Measurements from ENCODE around the gene SIM1.
"Not testable (repeated sequence)": the region's sequence is repeated elsewhere in the genome, so short reads cannot be mapped to it uniquely, and the experiment has no call there.

The SIM1 gene

DNA sequence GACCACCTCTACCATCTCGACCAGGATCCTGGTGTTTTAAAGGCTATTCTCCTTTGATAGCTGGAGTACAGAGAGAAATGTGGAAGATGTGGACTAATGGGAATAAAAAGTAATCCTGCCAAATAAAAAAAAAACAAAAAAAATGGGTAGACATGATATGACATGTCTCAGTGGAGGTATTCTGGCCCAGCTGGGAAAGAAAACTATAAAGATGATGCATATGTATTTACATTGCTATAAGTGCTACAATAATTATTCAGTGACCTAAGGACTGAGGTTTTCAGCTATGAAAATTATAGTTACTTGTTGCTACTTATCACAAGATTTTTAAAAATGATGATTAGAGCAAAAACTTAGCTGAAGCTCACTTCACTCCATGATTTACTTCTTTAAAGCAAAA, 101.1 kb downstream of the SIM1 start:
- FAIRE-seq (no peak), DNase-seq (ENCODE audit: insufficient read length) (no peak)
- TF ChIP-seq TAF1 (IDR thresholded peaks at IDR 0.05; ENCODE audit: borderline replicate concordance, low read depth, low read length) (no peak), POLR2AphosphoS5 (IDR thresholded peaks at IDR 0.05; ENCODE audit: low read depth, low read length) (no peak), POLR2A (IDR thresholded peaks at IDR 0.05; ENCODE audit: low read depth, low read length) (no peak)

GRCh38 chr6:100354736-100355641, 109.7 kb downstream of the SIM1 start:
- DNase-seq (ENCODE audit: insufficient read length); FAIRE-seq: not testable (repeated sequence)

DNA sequence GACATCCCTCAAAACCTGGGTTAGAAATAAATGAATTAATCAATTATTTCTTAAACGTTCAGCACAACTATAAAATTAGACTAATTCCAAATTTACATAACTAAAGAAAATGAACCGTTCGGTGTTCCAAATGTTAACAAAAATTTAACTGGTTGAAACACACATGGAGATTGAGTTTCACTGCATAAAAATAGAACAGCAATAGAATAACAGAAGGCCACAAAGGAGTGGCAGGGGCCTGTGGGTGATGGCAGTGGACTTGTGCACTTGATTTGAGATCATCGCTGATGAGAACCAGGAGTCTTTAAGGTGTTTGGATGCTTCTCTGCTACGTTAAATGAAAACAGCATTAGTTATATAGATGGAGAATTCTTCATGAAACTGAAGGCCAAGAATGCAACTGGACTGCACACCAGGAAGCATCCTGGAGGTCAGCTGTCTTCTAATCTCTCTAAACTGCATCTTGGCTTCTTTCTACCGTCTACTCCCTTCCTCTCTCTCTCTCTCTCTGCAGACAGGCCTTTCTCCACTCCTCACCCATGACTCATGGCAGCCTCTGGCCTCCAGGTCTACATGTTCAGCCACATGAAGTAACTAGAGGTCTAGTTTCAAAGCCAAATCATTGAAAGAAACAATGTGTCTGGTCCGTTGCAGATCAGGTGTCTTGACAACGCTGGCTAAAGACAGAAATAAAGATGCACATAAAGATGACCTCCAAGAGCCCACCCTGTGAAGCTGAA, 111.3 kb downstream of the SIM1 start:
- no peak for TF ChIP-seq POLR2AphosphoS5 (IDR thresholded peaks at IDR 0.05; ENCODE audit: low read depth, low read length)
- TF ChIP-seq TAF1 (IDR thresholded peaks at IDR 0.05; ENCODE audit: borderline replicate concordance, low read depth, low read length), result no peak
- TF ChIP-seq POLR2A (IDR thresholded peaks at IDR 0.05; ENCODE audit: low read depth, low read length), result no peak
- no peak for FAIRE-seq
- DNase-seq (ENCODE audit: insufficient read length), result no peak

- TF ChIP-seq POLR2A (IDR thresholded peaks at IDR 0.05; ENCODE audit: low read depth, low read length), result no peak
- TF ChIP-seq TAF1 (IDR thresholded peaks at IDR 0.05; ENCODE audit: borderline replicate concordance, low read depth, low read length), result no peak
- TF ChIP-seq POLR2AphosphoS5 (IDR thresholded peaks at IDR 0.05; ENCODE audit: low read depth, low read length), result no peak
- DNase-seq (ENCODE audit: insufficient read length) (no peak), FAIRE-seq (no peak)
These were observed 114.6 kb downstream of the SIM1 start for GRCh38 chr6:100350139-100350538.

- TF ChIP-seq POLR2A (IDR thresholded peaks at IDR 0.05; ENCODE audit: low read depth, low read length), result no peak
- TF ChIP-seq TAF1 (IDR thresholded peaks at IDR 0.05; ENCODE audit: borderline replicate concordance, low read depth, low read length), result no peak
- no peak for TF ChIP-seq POLR2AphosphoS5 (IDR thresholded peaks at IDR 0.05; ENCODE audit: low read depth, low read length)
- DNase-seq (ENCODE audit: insufficient read length) (no peak), FAIRE-seq (no peak)
These were observed 115.4 kb downstream of the SIM1 start for GRCh38 chr6:100349366-100349765.

- no peak for FAIRE-seq
- no peak for TF ChIP-seq POLR2A (IDR thresholded peaks at IDR 0.05; ENCODE audit: low read depth, low read length)
- TF ChIP-seq TAF1 (IDR thresholded peaks at IDR 0.05; ENCODE audit: borderline replicate concordance, low read depth, low read length), result no peak
- no peak for TF ChIP-seq POLR2AphosphoS5 (IDR thresholded peaks at IDR 0.05; ENCODE audit: low read depth, low read length)
- DNase-seq (ENCODE audit: insufficient read length), result no peak
These were observed 116.7 kb downstream of the SIM1 start for GRCh38 chr6:100347901-100348550.

GRCh38 chr6:100346828-100347227, 117.9 kb downstream of the SIM1 start:
- DNase-seq (ENCODE audit: insufficient read length), result no peak
- no peak for FAIRE-seq

GRCh38 chr6:100346203-100346602, 118.5 kb downstream of the SIM1 start:
- TF ChIP-seq TAF1 (IDR thresholded peaks at IDR 0.05; ENCODE audit: borderline replicate concordance, low read depth, low read length) (no peak), POLR2AphosphoS5 (IDR thresholded peaks at IDR 0.05; ENCODE audit: low read depth, low read length) (no peak), POLR2A (IDR thresholded peaks at IDR 0.05; ENCODE audit: low read depth, low read length) (no peak)
- FAIRE-seq (no peak), DNase-seq (ENCODE audit: insufficient read length) (no peak)

More at GRCh38 chr6:100346828-100347227, 117.9 kb downstream of the SIM1 start:
- TF ChIP-seq POLR2AphosphoS5 (IDR thresholded peaks at IDR 0.05; ENCODE audit: low read depth, low read length) (no peak), POLR2A (IDR thresholded peaks at IDR 0.05; ENCODE audit: low read depth, low read length) (no peak), TAF1 (IDR thresholded peaks at IDR 0.05; ENCODE audit: borderline replicate concordance, low read depth, low read length) (no peak)

- no peak for FAIRE-seq
- no peak for TF ChIP-seq POLR2A (IDR thresholded peaks at IDR 0.05; ENCODE audit: low read depth, low read length)
- no peak for TF ChIP-seq TAF1 (IDR thresholded peaks at IDR 0.05; ENCODE audit: borderline replicate concordance, low read depth, low read length)
- TF ChIP-seq POLR2AphosphoS5 (IDR thresholded peaks at IDR 0.05; ENCODE audit: low read depth, low read length), result no peak
- DNase-seq (ENCODE audit: insufficient read length), result no peak
These were observed 120.0 kb downstream of the SIM1 start for GRCh38 chr6:100344761-100345160.

- DNase-seq (ENCODE audit: insufficient read length) (no peak), FAIRE-seq (no peak)
- TF ChIP-seq TAF1 (IDR thresholded peaks at IDR 0.05; ENCODE audit: borderline replicate concordance, low read depth, low read length), result no peak
These were observed 120.4 kb downstream of the SIM1 start for GRCh38 chr6:100344321-100344720.

- TF ChIP-seq POLR2AphosphoS5 (IDR thresholded peaks at IDR 0.05; ENCODE audit: low read depth, low read length), result no peak
- TF ChIP-seq TAF1 (IDR thresholded peaks at IDR 0.05; ENCODE audit: borderline replicate concordance, low read depth, low read length), result no peak
- TF ChIP-seq POLR2A (IDR thresholded peaks at IDR 0.05; ENCODE audit: low read depth, low read length), result no peak
- FAIRE-seq (no peak), DNase-seq (ENCODE audit: insufficient read length) (no peak)
These were observed 121.2 kb downstream of the SIM1 start for GRCh38 chr6:100343316-100344077.
